GM13976 (cell line): ENCODE data around the gene OR2AT4.
A peak's percentile ranks its signal among the peaks of the same experiment; 100 is the strongest.
"Not testable (repeated sequence)": the region's sequence is repeated elsewhere in the genome, so short reads cannot be mapped to it uniquely, and the experiment has no call there.

Experiments used
- DNase-seq: peaks from one replicate; pipeline ENCODE4 v3.0.0; 2012; ENCODE audit warnings: low spot score
- CTCF ChIP-seq: IDR thresholded peaks from 2 replicates; pipeline ENCODE4 v1.5.1; 2012; ENCODE audit warnings: borderline replicate concordance, mild to moderate bottlenecking; ENCODE audit not compliant: insufficient read depth; ENCODE audit errors: extremely low read depth, missing control alignments, control extremely low read depth
- in situ Hi-C: fragments of 300-500 bp; cut with MboI; formaldehyde crosslinking; loops from one replicate; pipeline ENCODE4 v1.12.0; 2022; ENCODE audit warnings: low sequenced_read_pairs, mixed read lengths, inconsistent platforms; ENCODE audit not compliant: unreplicated experiment

The OR2AT4 gene

GRCh38 chr11:75105462-75105925, 8.8 kb upstream of the OR2AT4 start:
- in situ Hi-C loops = no loop called here
- no peak for TF ChIP-seq CTCF
- no peak for DNase-seq

GRCh38 chr11:75103380-75104026, 6.8 kb upstream of the OR2AT4 start:
- TF ChIP-seq CTCF = no peak
- in situ Hi-C loops = no loop called here

GRCh38 chr11:75101424-75102128, 4.9 kb upstream of the OR2AT4 start:
- no peak for TF ChIP-seq CTCF
- no peak for DNase-seq
- in situ Hi-C loops = no loop called here

More at GRCh38 chr11:75103380-75104026, 6.8 kb upstream of the OR2AT4 start:
- DNase-seq = no peak

GRCh38 chr11:75100314-75100713, 3.6 kb upstream of the OR2AT4 start:
- in situ Hi-C loops = no loop called here
- DNase-seq = peak; percentile 72
- no peak for TF ChIP-seq CTCF

GRCh38 chr11:75099635-75100034, 3.0 kb upstream of the OR2AT4 start:
- DNase-seq = no peak
- in situ Hi-C loops = no loop called here
- TF ChIP-seq CTCF = no peak

- in situ Hi-C loops, DNase-seq: not testable (repeated sequence)
These were observed 2.3 kb upstream of the OR2AT4 start for GRCh38 chr11:75098835-75099439.

- DNase-seq, in situ Hi-C loops: not testable (repeated sequence)
These were observed 1.5 kb upstream of the OR2AT4 start for GRCh38 chr11:75098181-75098580.
